NCI-H460 (cell line): ENCODE results near the gene PCSK2. TPM values are rescaled to one million over a fixed set of nuclear protein-coding genes. Genes with fewer than 3 reads are reported as not detected.
"Not testable (repeated sequence)": the region's sequence is repeated elsewhere in the genome, so short reads cannot be mapped to it uniquely, and the experiment has no call there.

Source experiments
- DNase-seq: peaks from one replicate; pipeline ENCODE4 v3.0.0-alpha.2; 2016; ENCODE audit warnings: low read depth; ENCODE audit errors: extremely low read depth
- polyA plus RNA-seq: library from polyadenylated mRNA; depleted of rRNA; stranded (reverse); fragments of >200 nt; gene quantifications from 2 replicates; pipeline ENCODE4 v1.2.3, GENCODE V29; 2014; cell fraction: nucleus; rRNA removed
- total RNA-seq: library from RNA; depleted of rRNA; stranded (reverse); fragments of >200 nt; shearing (Covaris generic); gene quantifications from 2 replicates; pipeline ENCODE4 v1.2.3, GENCODE V29; 2014; rRNA removed

PCSK2 gene
- total RNA-seq, result 0.77 and 1.2 TPM in 2 replicates
- polyA plus RNA-seq, result 0.30 and 0.79 TPM in 2 replicates

GRCh38 chr20:17226410-17227218, at the start of gene PCSK2:
Gene PCSK2, plus strand, starts transcription at chr20:17227040. Its CDS starts 266 bp downstream, at chr20:17227306.
- DNase-seq, result peak; percentile 70

GRCh38 chr20:17177341-17177740, 49.5 kb upstream of the PCSK2 start:
- no peak for DNase-seq

GRCh38 chr20:17179840-17180239, 47.0 kb upstream of the PCSK2 start:
- no peak for DNase-seq

GRCh38 chr20:17189976-17190695, 36.7 kb upstream of the PCSK2 start:
- no peak for DNase-seq

- DNase-seq, result no peak
Observed at GRCh38 chr20:17197041-17197440, 29.8 kb upstream of the PCSK2 start.

GRCh38 chr20:17202030-17202429, 24.8 kb upstream of the PCSK2 start:
- DNase-seq, result no peak

GRCh38 chr20:17202673-17203072, 24.2 kb upstream of the PCSK2 start:
- DNase-seq, result no peak

- DNase-seq, result no peak
Observed at GRCh38 chr20:17205084-17205813, 21.6 kb upstream of the PCSK2 start.

- no peak for DNase-seq
Observed at GRCh38 chr20:17210387-17210786, 16.5 kb upstream of the PCSK2 start.

GRCh38 chr20:17210983-17211382, 15.9 kb upstream of the PCSK2 start:
- DNase-seq, result no peak

GRCh38 chr20:17215167-17215566, 11.7 kb upstream of the PCSK2 start:
- no peak for DNase-seq

- DNase-seq, result not testable (repeated sequence)
Observed at GRCh38 chr20:17219856-17220255, 7.0 kb upstream of the PCSK2 start.

GRCh38 chr20:17223553-17223952, 3.3 kb upstream of the PCSK2 start:
- DNase-seq, result no peak

GRCh38 chr20:17225851-17226409, 910 bp upstream of the PCSK2 start:
- no peak for DNase-seq

- DNase-seq, result no peak
Observed at GRCh38 chr20:17227219-17227575, 357 bp downstream of the PCSK2 start.

- DNase-seq, result no peak
Observed at GRCh38 chr20:17227669-17228623, 1.1 kb downstream of the PCSK2 start.

GRCh38 chr20:17228624-17229061, 1.8 kb downstream of the PCSK2 start:
- no peak for DNase-seq

GRCh38 chr20:17229256-17229655, 2.4 kb downstream of the PCSK2 start:
- no peak for DNase-seq

- no peak for DNase-seq
Observed at GRCh38 chr20:17233626-17234025, 6.8 kb downstream of the PCSK2 start.

- DNase-seq, result no peak
Observed at GRCh38 chr20:17236766-17237165, 9.9 kb downstream of the PCSK2 start.
